ENCODE results near the gene KRT15. TPM values are rescaled to one million over a fixed set of nuclear protein-coding genes. Genes with fewer than 3 reads are reported as not detected.

Gene KRT15
- total RNA-seq, 1 donor = 0.63 TPM

GRCh38 chr17:41505809-41506767, 12.6 kb downstream of the KRT15 start:
- no peak for DNase-seq (ENCODE audit: low read depth)
- TF ChIP-seq CTCF (IDR thresholded peaks at IDR 0.05; ENCODE audit: insufficient read depth, low read length) = no peak

GRCh38 chr17:41505007-41505808, 13.5 kb downstream of the KRT15 start, which contains the start of gene KRT13:
TSS of gene KRT13 (minus strand) at chr17:41505612. CDS start at chr17:41505550, 62 bp downstream.
- no peak for DNase-seq (ENCODE audit: low read depth)
- no peak within 1 kb of the TSS for H3K4me3 ChIP-seq (ENCODE audit: low read depth, low read length)
- TF ChIP-seq CTCF (IDR thresholded peaks at IDR 0.05; ENCODE audit: insufficient read depth, low read length) = no peak

More at GRCh38 chr17:41505809-41506767, 12.6 kb downstream of the KRT15 start:
- H3K4me3 ChIP-seq (ENCODE audit: low read depth, low read length) = no peak overlapping the region

GRCh38 chr17:41504246-41504977, 14.3 kb downstream of the KRT15 start:
- TF ChIP-seq CTCF (IDR thresholded peaks at IDR 0.05; ENCODE audit: insufficient read depth, low read length) = no peak
- peak; percentile 25 for DNase-seq (ENCODE audit: low read depth)
- no peak overlapping the region for H3K4me3 ChIP-seq (ENCODE audit: low read depth, low read length)

- DNase-seq (ENCODE audit: low read depth) = no peak
- TF ChIP-seq CTCF (IDR thresholded peaks at IDR 0.05; ENCODE audit: insufficient read depth, low read length) = no peak
- no peak overlapping the region for H3K4me3 ChIP-seq (ENCODE audit: low read depth, low read length)
Measured at GRCh38 chr17:41503202-41503601, 15.5 kb downstream of the KRT15 start.

- DNase-seq (ENCODE audit: low read depth) = peak; percentile 40
- H3K4me3 ChIP-seq (ENCODE audit: low read depth, low read length) = no peak overlapping the region
- TF ChIP-seq CTCF (IDR thresholded peaks at IDR 0.05; ENCODE audit: insufficient read depth, low read length) = no peak
Measured at GRCh38 chr17:41500131-41500911, 18.4 kb downstream of the KRT15 start.
